Stimulated activated CD8-positive, alpha-beta memory T cell treated with anti-CD3 and anti-CD28 coated beads, Interleukin-4, amount 100 ng/mL, for 4 hours (primary cell): Measurements from ENCODE around the gene LRRC32.
"Not testable (repeated sequence)": the region's sequence is repeated elsewhere in the genome, so short reads cannot be mapped to it uniquely, and the experiment has no call there.

Experiments
- DNase-seq, 2 donors: peaks; one replicate each; pipeline ENCODE4 v3.0.0-alpha.2; 2020; ENCODE audit warnings: low read depth in 2 of 2, low spot score in 1 of 2

The LRRC32 gene

DNA sequence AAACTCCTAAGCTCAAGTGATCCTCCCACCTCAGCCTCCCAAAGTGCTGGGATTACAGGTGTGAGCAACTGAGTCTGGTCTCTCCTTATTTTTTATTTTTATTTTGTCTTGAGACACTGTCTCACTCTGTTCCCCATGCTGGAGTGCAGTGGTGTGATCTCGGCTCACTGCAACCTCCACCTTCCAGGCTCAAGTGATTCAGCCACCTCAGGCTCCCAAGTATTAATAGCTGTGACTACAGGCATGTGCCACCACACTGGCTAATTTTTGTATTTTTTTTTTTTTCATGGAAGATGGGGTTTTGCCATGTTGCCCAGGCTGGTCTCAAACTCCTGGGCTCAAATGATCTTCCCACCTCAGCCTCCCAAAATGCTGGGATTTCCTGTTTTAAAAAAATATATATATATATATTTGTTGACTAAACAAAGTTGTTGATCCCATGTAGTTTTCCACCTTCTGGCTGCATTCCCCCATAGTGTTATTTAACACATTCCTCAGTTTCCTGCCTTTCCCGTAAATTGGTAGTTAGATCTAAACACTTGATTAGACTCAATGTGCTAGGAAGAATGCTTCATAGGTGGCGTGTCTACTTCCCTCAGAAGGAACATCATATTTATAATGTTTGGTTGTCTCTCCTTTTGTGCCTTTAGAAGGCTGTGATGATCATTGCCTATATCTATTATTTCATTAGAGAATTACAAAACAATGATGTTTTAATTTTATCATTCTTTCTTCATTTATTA lies 38.8 kb downstream of the LRRC32 start:
- DNase-seq = no peak

DNA sequence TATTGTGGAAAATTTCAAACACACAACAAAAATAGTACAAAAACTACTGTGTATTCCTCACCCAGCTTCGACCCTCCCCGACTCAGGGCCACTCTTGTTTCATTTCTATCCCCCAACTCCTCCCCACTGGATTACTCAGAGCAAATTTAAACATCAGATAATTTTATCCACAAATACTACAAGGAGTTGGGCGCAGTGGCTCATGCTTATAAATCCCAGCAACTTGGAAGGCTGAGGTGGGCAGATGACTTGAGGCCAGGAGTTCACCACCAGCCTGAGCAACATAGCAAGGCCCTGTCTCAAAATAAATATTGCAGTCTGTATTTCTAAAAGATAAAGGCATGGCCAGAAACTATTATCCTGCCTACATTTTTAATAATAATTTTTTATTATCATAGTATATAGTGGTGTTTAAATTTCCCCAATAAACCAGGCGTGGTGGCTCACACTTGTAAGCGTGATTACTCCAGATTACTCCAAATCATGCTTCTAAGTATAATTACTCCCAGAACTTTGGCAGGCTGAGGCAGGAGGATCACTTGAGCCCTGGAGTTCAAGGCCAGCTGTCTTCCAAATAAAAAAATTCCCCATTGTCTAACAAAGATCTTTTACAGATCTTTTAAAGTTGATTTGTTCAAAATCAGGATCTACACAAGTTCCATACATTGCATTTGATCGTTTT lies 39.8 kb downstream of the LRRC32 start:
- DNase-seq = no peak

DNA sequence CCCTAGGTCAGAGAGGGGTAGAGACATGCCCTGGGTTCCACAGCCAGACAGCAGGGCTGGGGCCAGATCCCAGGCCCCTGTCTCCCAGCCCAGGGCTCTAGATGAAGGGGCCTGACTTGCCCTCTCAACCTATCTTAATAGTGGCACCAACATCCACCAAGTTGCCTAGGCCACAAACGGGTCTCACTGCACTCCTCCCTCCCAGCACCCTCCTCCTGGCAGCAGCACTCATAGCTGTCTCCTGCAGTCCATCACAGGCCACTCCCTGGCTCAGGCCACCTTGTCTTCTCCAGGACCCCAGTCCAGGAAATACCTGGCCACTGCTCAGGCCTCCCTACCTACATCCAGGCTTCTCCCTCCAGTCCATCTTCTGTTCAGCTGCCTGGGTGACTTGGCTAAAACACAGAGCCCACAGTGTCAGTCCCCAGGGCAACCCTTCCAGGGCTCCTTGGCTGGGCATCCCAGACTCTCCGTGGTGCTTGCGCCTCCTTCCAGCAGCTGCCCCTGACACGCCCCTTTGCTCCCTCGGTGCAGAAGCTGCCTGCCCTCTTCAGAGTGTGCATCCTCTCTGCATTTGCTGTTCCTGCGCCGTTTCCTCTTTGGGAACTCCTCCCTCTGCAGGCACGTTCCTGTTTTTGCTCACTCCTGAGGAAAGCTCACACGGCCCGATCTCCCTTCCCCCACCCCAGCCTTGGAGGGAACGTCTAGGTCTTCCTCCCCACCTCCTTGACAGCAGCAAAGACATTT lies 40.5 kb downstream of the LRRC32 start:
- no peak for DNase-seq

DNA sequence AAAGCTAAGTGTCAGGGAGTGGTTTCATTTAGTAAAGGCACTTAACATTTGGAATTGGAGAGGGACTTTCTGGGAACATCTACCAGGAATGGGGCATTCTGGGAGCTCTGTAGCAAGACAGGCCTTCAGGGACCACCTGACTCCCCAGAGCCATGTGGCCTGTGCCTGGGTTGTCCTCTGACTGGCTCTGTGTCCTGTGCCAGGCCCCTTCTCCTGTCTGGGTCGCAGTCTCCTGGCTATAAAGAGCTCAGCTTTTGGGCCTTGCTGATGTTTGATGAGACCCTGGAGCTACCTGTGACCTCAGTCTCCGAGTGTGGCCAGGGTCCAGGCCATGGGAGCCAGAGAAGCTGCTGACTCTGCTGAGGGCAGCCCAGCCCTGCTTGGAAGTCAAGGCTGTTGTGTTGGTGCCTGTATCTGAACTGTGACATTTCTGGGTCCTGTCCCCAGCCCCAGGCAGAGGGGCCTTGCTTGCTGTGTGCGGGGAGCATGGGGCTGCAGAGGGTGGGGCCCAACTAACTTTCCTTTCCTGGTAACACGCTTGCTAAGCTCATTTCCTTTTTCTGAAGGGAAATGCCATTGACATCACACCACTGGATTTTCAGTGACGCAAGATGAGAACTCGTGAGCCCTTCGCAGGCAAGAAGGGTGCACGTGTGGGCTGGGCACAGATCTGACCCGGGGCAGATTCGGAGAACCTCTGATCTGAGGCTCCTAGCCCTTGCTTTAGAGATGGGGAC lies 41.3 kb downstream of the LRRC32 start:
- no peak for DNase-seq

DNA sequence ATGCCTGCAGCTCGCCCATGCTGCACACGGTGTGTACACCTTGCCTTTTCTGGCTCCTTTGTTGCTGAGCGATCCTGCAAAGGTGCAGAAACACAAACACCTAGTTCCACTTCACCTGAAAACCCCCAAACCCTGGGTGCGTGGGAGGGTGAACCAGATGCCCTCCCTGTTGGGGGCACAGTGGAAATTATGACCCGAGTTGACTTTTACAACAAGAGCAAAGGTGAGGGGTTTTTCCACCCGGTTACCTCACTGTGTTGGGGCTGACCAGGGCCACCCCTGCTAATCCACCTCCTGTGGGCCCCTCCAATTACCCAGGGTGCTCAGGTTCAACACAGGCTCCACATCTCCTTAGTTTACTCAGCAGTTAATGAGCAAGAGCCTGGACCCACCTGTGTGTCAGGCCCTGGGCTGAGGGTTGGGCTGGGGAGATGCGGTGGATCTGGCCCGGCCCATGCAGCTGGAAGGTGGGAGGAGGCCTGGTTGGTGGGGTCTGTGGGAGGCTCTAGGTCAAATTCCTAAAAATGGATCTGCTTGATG lies 42.1 kb downstream of the LRRC32 start:
- peak in 1 of 2 donors; percentile 25 for DNase-seq

DNA sequence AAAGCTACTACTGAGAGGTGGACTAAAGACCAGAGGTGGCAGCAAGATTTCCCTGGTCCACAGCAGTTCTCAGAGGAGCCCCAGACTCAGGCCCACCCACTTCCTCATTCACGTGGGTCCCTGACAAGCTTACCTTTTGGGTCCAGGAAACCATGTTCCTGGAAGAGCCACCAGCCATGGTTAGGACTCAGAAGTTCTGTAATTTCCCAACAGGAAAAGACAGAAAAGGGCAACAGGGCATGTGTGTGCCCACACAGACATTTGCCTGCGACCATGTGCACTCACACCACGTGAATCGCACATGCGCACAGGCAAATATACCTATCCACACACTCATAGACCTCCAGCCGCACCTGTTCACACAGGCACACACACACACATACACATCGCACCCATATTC lies 42.9 kb downstream of the LRRC32 start:
- no peak for DNase-seq

DNA sequence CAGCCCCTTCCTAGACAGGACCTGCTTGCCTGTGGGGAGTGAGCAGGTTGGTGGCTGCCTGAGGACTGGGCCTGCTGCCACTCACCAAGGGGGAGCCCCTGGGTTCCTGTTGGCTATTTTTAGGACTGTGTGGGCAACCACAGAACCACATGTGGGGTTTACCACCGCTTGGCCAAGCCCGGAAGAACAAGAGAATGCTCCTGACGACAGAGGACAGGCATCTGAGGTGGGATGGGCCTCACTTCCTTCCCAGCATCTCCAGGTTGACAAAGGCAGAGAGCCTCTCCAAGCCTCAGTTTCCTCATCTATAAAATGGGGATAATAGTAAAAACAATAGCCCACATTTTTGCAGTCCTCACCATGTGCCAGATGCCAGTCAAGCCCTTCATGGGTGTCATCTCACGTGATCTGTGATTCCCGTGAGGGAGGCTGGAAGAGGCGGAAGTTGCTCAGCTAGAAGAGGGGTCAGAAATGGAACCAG lies 43.6 kb downstream of the LRRC32 start:
- DNase-seq = peak in 1 of 2 donors; percentile 24

DNA sequence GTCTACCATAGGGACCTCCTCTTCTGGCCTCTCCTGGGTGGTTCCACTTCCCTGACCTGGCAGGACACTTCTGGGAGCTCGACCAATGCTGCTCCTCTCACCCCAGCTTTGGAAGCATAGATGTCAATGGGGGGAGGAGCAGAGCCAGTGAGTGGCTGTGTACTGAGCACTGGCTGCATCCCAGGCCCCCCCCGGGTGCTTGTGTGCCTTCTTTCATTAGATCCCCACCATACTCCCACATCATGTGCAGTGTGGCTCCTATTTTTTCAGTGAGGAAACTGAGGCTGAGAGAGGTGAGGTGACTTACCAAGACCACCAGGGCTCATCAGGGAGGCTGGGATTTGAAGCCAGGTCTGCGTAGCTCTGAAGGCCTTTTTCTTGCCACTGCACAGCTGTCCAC lies 44.3 kb downstream of the LRRC32 start:
- no peak for DNase-seq

DNA sequence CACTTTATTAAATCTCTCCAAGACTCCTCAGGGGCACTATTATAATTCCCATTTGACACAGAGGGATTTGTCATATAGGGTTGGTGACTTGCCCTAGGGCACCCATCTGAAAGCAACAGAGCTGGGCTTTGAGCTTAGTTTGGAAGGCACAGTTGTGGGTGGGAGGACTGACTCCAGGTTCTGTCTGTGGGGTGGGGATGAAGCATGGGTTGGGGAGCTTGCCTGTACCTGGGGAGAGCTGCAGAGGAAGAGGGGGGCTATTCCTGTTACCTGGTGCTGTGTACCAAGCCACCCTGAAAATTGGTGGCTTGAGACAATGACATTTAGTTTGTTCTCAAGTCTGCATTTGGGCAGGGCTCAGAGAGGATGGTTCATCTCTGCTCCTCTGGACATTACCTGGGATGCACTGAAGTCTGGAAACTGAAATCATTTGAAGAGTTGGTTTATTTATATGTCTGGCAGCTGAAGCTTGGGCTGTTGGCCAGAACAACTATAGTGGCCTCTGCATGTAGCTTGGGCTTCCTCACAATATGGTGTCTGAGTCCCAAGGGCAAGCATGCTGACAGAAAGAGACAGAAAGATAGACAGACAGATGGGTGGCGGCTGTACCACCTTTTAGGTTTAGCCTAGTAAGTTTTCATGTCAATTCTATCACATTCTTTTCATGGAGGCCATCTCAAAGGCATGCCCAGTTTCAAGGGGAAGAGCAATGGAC lies 44.9 kb downstream of the LRRC32 start:
- no peak for DNase-seq

DNA sequence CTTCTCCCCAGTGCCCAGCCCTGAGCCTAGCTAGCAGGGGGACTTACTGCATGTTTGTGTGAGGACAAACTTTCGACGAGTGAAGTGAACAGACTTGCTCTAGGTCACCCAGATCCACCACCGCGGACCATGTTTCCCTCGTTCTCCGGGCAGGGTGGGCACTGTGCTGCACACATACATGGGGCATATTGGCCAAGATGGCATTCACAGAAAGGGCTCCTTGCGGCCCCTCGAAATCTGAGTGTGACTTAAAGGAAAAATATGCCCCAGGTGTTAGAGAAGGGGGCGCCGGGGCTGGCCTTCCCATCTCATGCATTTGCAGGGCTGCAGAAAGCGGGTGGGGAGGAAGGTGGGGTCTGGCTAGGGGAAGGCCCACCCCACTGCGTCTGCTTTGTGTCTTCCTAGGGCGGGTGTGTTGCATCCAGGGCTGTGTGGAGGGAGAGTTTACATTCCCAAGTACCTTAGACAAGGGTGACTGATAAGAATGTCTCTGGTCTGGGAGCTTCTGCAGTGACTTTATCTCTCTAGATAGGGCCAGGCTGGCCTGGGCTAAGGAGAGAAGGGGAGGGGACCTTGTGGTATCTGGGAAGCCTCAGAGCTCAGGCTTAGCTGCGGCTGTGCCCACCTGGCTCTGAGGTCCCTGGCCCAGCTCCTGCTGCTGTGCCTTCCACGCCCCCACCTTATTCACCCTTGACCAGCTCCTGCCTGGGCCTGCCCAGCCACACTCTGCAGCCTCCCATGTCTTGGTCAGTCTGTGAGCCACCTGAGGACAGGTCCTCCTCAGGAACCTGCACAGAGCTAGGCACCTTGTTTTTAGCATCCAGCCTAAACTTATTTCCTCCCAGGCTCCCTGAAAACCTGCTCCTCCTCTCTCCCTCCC lies 45.8 kb downstream of the LRRC32 start:
- no peak for DNase-seq

DNA sequence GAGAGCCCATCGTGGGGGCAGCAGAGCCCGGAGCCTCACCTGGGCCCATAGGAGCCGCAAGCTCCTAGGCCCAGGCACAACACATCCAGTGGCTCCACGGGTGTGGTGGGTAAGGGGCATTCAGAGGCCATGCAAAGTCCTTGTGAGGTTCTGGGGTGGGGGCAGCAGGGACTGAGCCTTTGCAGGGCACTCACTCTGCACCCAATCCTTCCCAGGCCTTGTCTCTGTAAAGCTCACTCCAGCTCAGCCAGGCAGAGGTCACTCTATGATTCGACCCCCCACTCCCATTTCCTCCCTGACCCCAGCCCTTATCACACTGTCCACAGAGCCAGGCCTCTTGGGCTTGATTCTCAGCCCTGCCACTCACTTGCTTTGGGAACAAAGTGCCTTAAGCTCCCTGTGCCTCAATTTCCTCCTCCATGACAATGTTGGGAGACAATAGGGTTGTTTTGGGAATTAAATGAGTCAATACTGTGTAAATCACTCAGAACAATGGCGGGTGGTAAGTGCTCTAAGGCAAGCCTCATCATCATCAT lies 46.6 kb downstream of the LRRC32 start:
- DNase-seq = no peak

DNA sequence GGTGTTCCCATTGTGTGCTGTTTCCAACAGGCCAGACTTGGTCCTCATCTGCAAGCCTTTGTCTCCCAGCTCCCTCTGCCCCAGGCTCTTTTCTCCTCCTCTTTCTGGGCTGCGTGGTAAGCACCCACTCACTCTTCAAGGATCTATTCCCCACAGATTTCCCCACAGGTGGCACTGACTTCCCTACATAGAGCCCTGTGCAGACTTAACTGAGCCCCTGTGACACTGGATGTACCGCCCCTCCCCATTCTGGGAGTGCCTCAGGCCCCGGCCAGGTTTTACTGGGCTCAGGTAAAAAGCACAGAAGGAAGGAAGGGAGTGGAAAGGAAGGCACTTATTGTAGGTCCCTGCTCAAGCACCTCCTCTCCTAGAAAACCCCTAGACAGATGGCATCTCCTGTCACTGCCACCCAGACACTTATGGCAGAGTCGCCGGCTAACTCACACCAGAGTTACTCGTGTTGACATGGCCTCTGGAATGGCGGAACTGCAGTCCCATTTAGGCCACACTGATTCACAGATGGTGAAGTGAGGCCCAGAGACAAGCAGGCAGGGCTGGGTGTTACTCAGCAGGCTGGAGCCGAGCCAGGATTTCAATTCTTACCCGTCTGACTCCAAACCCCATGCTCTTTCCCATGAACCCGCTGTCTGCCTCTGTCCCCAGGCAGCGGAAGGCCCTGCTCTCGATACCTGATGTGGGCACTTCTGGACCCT lies 47.2 kb downstream of the LRRC32 start:
- no peak for DNase-seq

DNA sequence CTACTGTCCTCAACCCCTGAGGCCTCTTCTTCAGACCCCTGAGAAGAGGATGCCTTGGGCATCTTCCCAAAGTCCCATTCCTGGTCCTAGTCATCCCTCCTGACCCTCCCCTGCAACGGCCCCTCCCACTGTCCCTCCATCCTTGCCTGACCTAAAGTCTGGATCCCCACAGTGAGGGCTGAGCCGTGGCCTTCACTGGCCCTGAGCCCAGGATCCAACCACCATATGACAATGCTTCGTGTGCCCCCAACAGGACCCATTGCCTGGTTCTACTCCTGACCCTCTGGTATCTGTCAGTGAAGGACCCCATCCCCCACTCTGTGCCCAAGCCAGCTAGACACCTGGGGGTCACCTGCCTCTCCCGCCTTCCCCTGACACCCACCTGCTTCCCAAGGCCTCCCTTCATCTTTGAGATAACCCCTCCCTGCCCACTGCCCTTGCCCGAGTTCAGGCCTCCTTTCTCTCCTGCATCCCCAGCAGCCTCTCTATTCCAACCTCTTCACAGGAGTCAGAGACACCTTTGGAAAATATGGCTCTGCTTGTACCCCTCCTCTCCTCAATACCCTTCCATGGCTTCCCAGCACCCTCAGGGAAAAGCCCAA lies 48.0 kb downstream of the LRRC32 start:
- DNase-seq = no peak

DNA sequence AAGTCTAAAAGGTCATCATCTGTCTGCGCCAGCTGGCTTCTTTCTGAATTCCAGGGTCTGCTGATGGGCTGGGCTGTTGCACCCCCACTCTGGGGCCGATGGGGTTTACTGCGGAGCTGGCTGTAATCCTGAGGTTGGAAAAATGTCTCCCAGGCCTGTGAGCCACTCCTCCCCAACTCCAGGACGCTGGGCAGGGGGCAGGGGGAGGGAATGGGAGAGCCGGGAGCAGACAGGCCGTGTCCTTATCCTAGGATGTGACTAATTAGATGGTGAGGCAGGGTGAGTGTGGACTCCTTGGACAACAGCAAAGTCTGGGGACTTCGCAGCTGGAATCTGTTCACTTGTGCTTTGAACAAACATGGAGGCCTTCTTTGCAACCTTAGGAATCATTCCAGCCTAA lies 48.7 kb downstream of the LRRC32 start:
- no peak for DNase-seq

DNA sequence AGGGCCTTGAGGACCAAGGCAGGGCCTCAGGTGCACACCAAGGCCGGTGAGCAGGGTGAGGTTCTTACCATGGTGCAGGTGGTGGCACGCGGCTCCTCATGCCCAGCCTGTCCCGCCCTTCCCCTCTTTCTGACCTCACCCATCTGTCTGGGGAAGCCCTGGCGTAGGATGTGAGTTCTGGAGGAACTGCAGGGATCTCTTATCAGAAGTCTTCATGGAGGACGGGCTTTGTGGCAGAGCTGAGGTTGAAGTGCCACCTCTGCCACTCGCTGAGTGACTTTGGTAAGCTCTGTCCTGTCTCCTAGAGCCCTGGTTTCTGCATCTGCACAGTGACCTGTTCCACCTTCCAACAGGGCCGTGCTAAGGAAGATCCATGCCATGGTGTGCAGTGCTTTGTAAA lies 49.1 kb downstream of the LRRC32 start:
- no peak for DNase-seq

DNA sequence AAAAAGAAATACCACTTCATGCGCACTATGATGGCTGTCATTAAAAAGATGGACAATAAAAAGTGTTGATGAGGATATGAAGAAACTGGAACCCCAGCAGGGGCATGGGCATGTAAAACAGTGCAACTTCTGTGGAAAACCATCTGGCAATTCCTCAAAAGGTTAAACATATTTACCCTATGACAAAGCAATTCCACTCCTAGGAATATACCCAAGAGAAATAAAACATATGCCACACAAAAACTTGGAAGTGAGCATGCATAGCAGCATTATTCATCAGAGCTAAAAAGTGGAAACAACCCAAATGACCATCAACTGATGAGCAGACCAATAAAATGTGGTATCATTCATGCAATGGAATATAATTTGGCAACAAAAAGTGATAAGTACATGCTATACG lies 50.1 kb downstream of the LRRC32 start:
- no peak for DNase-seq

DNA sequence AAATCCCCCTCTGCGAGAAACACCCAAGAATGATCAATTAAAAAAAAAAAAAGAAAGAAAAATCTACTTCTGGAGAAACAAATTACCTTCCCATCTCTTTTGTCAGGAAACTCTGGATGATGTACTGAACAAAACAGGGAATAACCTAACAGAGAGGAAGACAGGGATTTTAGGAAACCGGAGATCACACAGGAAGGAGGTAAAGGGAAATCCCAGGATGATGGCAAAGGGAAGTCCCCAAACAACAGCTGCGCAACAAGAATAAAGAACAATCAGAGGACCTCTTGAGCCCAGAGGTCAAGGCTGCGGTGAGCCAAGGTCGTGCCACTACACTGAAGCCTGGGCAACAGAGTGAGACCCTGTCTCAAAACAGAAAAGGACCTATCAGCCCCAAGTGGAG lies 50.7 kb downstream of the LRRC32 start:
- not testable (repeated sequence) for DNase-seq
